Heart left ventricle (tissue), 16 donors: ENCODE measurements around the gene NALCN. TPM values are rescaled to one million over a fixed set of nuclear protein-coding genes. Genes with fewer than 3 reads are reported as not detected.

ENCODE experiments used
- ATAC-seq, 4 donors: fragments of 200-7000 bp; cut with Tn5 transposase; one replicate each; pipeline ENCODE4 v1.9.1; 2020 to 2022; ENCODE audit warnings: moderate library complexity in 4 of 4, mild to moderate bottlenecking in 3 of 4, moderate number of reproducible peaks in 1 of 4
- DNase-seq, 5 donors: peaks; one replicate each; pipeline ENCODE4 v3.0.0-alpha.2; 2020
- H3K27ac ChIP-seq, 12 donors: fragments of 200-600 bp; sonication (generic) in 4 of 12; one replicate each; pipeline versions ENCODE4 v1.5.0 to v1.8.0; 2016 to 2022; ENCODE audit warnings: mild to moderate bottlenecking in 2 of 12
- H3K27me3 ChIP-seq, 9 donors: fragments of 200-600 bp; sonication (generic) in 2 of 9; one replicate each; pipeline versions ENCODE4 v1.5.1 to v1.8.0; 2016 to 2022; ENCODE audit warnings: mild to moderate bottlenecking in 3 of 9
- H3K36me3 ChIP-seq, 9 donors: fragments of 200-600 bp; sonication (generic) in 2 of 9; one replicate each; pipeline versions ENCODE4 v1.5.0 to v1.8.0; 2018 to 2022; ENCODE audit warnings: mild to moderate bottlenecking in 2 of 9
- H3K4me1 ChIP-seq, 12 donors: fragments of 200-600 bp; sonication (generic) in 4 of 12; one replicate each; pipeline versions ENCODE4 v1.5.0 to v1.8.0; 2016 to 2022; ENCODE audit warnings: mild to moderate bottlenecking in 3 of 12
- H3K4me3 ChIP-seq, 12 donors: fragments of 200-600 bp; sonication (generic) in 4 of 12; one replicate each; pipeline versions ENCODE4 v1.5.0 to v1.8.0; 2017 to 2022; ENCODE audit warnings: mild to moderate bottlenecking in 9 of 12, moderate library complexity in 4 of 12
- H3K9me3 ChIP-seq, 12 donors: fragments of 200-600 bp; sonication (generic) in 4 of 12; one replicate each; pipeline versions ENCODE4 v1.5.0 to v1.8.0; 2016 to 2022; ENCODE audit warnings: mild to moderate bottlenecking in 1 of 12
- POLR2A ChIP-seq, 2 donors: fragments of 450-650 bp; IDR thresholded peaks; one replicate each; pipeline ENCODE4 v1.6.1; 2017; ENCODE audit warnings: antibody characterized with exemption in 2 of 2, mild to moderate bottlenecking in 2 of 2, moderate library complexity in 2 of 2
- WGBS, 4 donors: extraction: QIAGEN DNeasy Blood & Tissue Kit in 2 of 4; methylation state at CpG; one replicate each; pipeline versions ENCODE4 v1.1.5 to v1.1.7; 2013 to 2018; 5-methylcytosine and 5-hydroxymethylcytosine counted together
- intact Hi-C, 10 donors: fragments of 100-400 bp; cut with DNase I; formaldehyde crosslinking; loops; one replicate each; pipeline versions ENCODE4 v1.11.1 to v1.14.2; 2022
- polyA plus RNA-seq, 2 donors: library from polyadenylated mRNA; stranded (reverse); fragments of 200-250 nt; gene quantifications; one replicate each; pipeline ENCODE4 v1.2.3, GENCODE V29; 2013
- total RNA-seq, 9 donors: library from RNA; depleted of rRNA in 2 of 9; stranded (reverse); fragments of >200 nt in 2 of 9; fragmentation: NEBNext Ultra II Directional in 3 of 9; extraction: Animal tissue kit (Norgen Biotek cat#: 25700) in 3 of 9; gene quantifications; one replicate each; pipeline versions ENCODE4 v1.1.0 to v1.2.4, GENCODE V29; 2016 to 2023
- TF ChIP-seq, protein P1 (sequence below), 12 donors: fragments of 200-600 bp; sonication (generic) in 4 of 12; IDR thresholded peaks; one replicate each; pipeline versions ENCODE4 v1.5.0 to v1.8.0; 2018 to 2022; ENCODE audit warnings: antibody characterized with exemption in 12 of 12, mild to moderate bottlenecking in 5 of 12
- donor health status: ischemic (EF 13 %, LVEDD 7.1; RV severe dilation, severe dysfunction).
- donor health status: healthy with polysubstance abuse.
- donor health status: DM: no; HTN: yes; CAD: no.
- donor health status: DM: no; HTN: no; CAD: no.
- donor health status: ischemic (EF 25% LVEDD 6.9; RV normal size, moderate dysfunction).
- donor health status: ischemic (EF 25% LVEDD 5.7; RV mildly dilated, moderate dysfunction).
- donor health status: healthy.
- donor health status: DM: yes; HTN: yes; CAD: no.
- donor health status: ischemic (EF 35%, LVEDD 5.7; RV mildly dilated, moderate dysfunction).
- donor health status: nonischemic (EF 11% LVEDD 7.7; RV severe dilation, severe dysfunction).
- donor health status: DM: yes; HTN: yes; CAD: no.
- donor health status: PGD.
- donor health status: ischemic (EF 29% LVEDD 5.4; RV normal size, mild dysfunction).
- donor health status: nonischemic (EF 23%, LVEDD 6.1; RV moderate dilation, normal function).

Gene NALCN
- total and polyA plus RNA-seq, 11 donors, result 1.9 to 11.4 (median 6.8) TPM; not detected in 1

DNA sequence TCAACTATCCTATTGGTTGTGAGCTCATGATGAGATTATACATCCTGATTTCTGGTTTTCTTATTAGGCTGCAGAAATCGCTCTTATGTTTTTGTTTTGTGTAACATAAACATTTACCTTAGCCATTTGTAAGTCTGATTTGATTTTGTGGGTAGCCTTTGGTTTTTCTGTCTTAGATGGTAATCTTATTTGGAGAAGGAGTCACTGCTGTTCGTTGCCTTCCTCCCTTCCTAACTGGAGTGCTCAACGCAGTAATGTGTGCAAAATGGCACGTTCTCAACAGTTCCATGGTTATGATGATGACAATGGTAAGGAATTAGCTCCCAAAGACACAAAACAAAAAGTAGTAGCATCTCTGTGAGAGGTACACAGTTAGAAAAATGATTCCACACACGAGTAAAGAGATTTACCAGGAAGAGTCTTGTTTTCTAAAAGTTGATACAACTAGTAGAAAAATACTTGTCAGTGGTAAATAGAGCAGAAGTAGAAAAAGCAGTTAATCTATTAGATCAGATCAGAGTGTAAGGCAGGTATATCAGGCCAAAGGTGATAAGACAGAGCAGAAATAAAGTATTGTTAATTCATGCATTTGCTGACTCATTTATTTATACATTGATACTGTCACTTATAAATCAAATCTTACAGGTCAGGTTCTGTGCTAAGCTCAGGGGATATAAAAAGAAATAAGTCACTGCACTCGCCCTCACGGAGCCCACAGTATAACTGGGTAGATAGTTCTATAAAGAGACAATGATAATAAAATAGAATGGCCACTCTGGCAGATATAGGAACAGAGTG is 270.0 kb downstream of the NALCN start:
- no peaks in the 10 kb centered on the region for H3K4me1 ChIP-seq
- no peak for TF ChIP-seq POLR2A (IDR thresholded peaks at IDR 0.05)
- TF ChIP-seq, protein P1, sequence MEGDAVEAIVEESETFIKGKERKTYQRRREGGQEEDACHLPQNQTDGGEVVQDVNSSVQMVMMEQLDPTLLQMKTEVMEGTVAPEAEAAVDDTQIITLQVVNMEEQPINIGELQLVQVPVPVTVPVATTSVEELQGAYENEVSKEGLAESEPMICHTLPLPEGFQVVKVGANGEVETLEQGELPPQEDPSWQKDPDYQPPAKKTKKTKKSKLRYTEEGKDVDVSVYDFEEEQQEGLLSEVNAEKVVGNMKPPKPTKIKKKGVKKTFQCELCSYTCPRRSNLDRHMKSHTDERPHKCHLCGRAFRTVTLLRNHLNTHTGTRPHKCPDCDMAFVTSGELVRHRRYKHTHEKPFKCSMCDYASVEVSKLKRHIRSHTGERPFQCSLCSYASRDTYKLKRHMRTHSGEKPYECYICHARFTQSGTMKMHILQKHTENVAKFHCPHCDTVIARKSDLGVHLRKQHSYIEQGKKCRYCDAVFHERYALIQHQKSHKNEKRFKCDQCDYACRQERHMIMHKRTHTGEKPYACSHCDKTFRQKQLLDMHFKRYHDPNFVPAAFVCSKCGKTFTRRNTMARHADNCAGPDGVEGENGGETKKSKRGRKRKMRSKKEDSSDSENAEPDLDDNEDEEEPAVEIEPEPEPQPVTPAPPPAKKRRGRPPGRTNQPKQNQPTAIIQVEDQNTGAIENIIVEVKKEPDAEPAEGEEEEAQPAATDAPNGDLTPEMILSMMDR (IDR thresholded peaks at IDR 0.05), result no peak
- no peak overlapping the region for H3K4me3 ChIP-seq
- intact Hi-C loops, result loop anchor here in 8 of 10 donors (5.0 to 10.0 kb wide), 8 partner anchors 309 to 1409 kb away; partner anchors contain the start of gene ITGBL1 (in 1 of the 8)
- 63 to 71% (median 66%) methylated on average over 7 of the region's 7 CpGs for WGBS, 4 donors
- no peak overlapping the region for H3K27ac ChIP-seq
- ATAC-seq (no peak), DNase-seq (no peak)
- H3K9me3 ChIP-seq, result no peaks in the 10 kb centered on the region
- peaks cover 0 to 15% (median 0%) of the 10 kb centered on the region in 9 donors for H3K27me3 ChIP-seq
- no peaks in the 10 kb centered on the region for H3K36me3 ChIP-seq

DNA sequence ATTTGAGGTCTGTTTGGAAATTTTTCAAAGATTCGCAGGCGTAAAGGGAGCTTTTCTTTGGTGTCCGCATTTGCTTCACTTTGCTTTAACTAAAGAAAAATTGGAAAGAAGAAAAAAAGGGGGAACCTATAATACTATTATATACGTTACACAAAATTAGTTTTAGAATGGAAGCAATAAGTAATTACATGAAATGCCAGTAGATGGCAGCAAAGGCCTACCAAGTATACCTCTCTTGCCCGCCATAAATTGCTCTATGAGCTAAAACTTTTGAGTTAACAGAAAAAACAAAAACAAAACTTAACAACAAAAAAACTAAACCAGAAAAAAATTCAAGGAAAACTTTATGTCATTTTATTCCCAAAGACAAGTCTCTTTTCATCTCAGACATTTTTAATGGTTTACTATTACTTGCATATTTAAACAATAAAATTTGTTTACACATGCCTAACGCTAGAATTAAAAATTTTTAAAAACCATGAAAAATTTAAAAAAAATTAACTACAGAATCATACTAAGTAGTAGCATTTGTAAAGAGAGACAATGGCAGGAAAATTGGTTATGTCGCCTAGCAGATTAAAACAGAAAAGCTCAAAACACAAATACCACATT is 271.4 kb downstream of the NALCN start:
- DNase-seq (no peak), ATAC-seq (peak in 1 of 4 donors; percentile 31)
- Histone ChIP-seq H3K9me3 (no peaks in the 10 kb centered on the region), H3K4me1 (peaks cover 0 to 6% (median 0%) of the 10 kb centered on the region in 12 donors), H3K27me3 (peaks cover 0 to 15% (median 0%) of the 10 kb centered on the region in 9 donors), H3K4me3 (no peak overlapping the region), H3K27ac (no peak overlapping the region), H3K36me3 (no peaks in the 10 kb centered on the region)
- 27 to 30% (median 29%) methylated on average over 7 of the region's 7 CpGs for WGBS, 4 donors
- no peak for TF ChIP-seq POLR2A (IDR thresholded peaks at IDR 0.05)
- TF ChIP-seq, protein P1 (IDR thresholded peaks at IDR 0.05), result peak; percentile 52 to 81 (median 71)
- intact Hi-C loops, result loop anchor here in 8 of 10 donors (5.0 to 10.0 kb wide), 8 partner anchors 310 to 1410 kb away; partner anchors contain the start of gene ITGBL1 (in 1 of the 8)

DNA sequence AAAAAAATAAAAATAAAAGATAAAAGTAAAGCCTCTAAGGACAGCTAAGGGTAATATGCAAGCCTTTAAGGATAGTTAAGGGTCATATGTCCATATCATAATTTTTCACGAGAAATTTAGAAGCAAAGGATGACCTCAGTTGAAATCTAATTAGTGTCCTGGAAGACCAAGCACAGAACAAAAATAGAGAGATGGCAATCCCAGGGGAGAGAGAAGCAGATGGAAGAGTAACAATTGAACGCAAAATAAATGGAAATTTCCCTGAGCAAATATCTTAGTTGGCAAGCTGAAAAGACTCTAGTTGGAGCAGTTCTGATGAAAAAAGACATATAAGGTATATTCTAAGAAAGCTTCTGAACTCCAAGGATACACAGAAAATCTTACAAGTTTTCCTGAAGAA is 275.4 kb downstream of the NALCN start:
- peaks cover 0 to 6% (median 0%) of the 10 kb centered on the region in 12 donors for H3K4me1 ChIP-seq
- H3K36me3 ChIP-seq, result no peaks in the 10 kb centered on the region
- intact Hi-C loops, result loop anchor here in 8 of 10 donors (5.0 to 10.0 kb wide), 7 partner anchors 314 to 1414 kb away; partner anchors contain the start of gene ITGBL1 (in 1 of the 8)
- no peak for TF ChIP-seq POLR2A (IDR thresholded peaks at IDR 0.05)
- TF ChIP-seq, protein P1 (IDR thresholded peaks at IDR 0.05), result no peak
- ATAC-seq, result no peak
- peaks cover 0 to 6% (median 0%) of the 10 kb centered on the region in 9 donors for H3K27me3 ChIP-seq
- 50 to 65% (median 56%) methylated on average over 2 of the region's 2 CpGs for WGBS, 4 donors
- H3K27ac ChIP-seq, result no peak overlapping the region
- DNase-seq, result no peak
- no peaks in the 10 kb centered on the region for H3K9me3 ChIP-seq
- H3K4me3 ChIP-seq, result no peak overlapping the region
